NCI-H2029 treated with DMSO at 0.1 percent for 48 hours (cell line): Measurements from ENCODE around the gene PDCL2.
"Not testable (repeated sequence)": the region's sequence is repeated elsewhere in the genome, so short reads cannot be mapped to it uniquely, and the experiment has no call there.

Experiments used
- DNase-seq: peaks from one replicate; lab custom pipeline; 2025; lab: John Stamatoyannopoulos, UW

PDCL2 gene

DNA sequence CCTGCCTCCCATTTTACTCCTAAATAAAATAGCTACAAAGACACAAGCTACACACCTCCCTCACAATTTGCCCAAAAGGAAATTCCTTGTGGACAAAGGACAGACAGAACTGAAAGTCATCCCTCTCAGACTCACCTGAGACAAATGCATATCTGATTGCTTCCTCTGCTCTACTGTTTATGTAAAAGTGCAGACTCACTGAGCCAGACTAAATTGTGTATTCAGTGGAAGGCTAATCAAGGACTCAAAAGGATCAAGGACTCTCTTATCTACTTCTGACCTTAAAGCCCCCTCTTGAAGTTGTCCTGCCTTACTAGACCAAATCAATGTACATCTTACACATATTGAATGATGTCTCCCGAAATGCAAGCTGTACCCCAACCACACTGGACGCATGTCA is 3.9 kb downstream of the PDCL2 start:
- no peak for DNase-seq

DNA sequence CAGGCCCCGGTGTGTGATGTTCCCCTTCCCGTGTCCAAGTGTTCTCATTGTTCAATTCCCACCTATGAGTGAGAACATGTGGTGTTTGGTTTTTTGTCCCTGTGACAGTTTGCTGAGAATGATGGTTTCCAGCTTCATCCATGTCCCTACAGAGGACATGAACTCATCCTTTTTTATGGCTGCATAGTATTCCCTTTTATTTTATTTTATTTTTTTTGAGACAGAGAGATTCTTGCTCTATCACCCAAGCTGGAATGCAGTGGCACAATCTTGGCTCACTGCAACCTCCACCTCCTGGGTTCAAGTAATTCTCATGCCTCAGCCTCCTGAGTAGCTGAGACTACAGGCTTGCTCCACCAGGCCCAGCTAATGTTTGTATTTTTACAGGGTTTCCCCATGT is 9.3 kb downstream of the PDCL2 start:
- DNase-seq = not testable (repeated sequence)

DNA sequence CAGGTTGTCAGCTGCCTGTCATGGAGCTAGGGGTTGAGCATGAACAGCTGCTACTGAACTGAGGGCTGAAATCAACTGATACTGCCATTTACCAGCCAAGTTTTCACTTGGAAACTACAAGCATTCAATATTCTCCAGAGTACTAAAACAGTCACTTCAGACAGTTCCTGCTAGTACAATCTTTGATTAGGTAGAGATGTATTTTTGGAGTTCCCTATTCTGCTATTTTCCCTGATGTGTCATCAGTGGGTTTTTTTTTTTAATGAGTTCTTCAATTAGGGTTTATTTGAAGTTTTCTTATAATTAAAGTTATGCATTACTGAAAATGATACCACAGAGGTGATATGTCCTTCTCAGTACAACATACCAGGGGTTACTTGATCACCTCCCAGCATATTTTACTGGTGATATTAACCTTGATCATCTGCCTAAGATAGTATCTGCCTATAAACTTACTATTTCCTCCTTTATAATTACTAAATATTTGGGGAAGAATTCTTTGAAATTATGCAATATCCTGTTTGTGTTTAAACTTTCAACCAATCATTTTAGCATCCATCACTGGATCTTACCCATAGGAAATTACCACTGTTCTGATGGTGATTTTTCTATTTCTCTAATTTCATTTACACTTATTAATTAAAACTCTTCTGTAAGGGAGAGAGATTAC is 13.6 kb downstream of the PDCL2 start:
- DNase-seq = no peak

DNA sequence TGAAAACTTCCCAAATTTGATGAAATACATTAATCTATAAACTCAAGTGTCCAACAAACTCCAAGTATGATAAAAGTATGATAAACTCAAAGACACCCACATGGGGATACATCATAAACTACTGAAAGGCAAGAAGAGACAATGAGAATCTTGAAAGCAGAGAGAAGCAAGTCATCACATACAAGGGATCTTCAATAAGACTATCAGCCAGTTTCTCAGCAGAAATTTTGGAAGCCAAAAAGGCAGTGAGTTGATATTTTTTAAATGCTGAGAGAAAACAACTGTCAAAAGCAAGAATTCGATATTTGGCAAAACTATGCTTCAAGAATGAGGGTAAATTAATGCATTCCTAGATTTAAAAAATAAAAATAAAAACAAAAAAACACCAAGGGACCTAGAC is 16.5 kb downstream of the PDCL2 start:
- no peak for DNase-seq

DNA sequence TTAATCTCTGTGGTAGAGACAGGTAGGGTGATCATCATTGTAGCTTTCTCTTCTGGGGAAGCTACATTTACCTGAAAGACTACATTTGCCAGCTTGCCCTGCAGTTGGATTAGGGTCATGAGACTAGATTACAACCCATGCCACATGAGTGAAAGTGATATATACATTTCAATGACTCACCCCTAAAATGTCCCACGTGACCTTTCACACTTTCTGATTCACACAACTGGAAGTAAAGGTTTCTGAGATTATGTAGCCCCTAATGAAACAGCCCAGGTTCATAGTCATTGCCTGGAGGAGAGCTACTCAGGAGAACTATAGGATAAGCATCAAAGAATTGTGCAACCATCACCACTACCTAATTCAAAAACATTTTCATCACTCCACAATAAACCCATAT is 17.8 kb downstream of the PDCL2 start:
- DNase-seq = no peak

DNA sequence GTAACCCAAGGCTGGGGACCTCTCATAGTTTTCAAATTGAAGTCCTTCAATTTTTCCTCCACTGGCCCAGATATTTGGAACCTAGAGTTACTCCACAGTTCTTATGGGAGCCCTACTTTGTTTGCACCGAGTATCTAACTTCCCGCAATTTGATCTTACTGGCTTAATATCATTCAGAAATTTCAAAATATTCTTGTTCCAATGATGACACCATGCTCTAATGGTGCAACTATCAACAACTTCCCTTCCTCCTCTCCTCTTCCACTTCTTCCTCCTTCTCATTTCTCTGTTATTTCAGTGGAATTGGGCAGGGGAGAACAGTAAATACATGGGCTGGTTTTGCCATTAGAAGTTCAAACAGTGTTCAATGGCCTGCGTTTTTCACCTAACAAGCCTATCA is 20.2 kb downstream of the PDCL2 start:
- no peak for DNase-seq

DNA sequence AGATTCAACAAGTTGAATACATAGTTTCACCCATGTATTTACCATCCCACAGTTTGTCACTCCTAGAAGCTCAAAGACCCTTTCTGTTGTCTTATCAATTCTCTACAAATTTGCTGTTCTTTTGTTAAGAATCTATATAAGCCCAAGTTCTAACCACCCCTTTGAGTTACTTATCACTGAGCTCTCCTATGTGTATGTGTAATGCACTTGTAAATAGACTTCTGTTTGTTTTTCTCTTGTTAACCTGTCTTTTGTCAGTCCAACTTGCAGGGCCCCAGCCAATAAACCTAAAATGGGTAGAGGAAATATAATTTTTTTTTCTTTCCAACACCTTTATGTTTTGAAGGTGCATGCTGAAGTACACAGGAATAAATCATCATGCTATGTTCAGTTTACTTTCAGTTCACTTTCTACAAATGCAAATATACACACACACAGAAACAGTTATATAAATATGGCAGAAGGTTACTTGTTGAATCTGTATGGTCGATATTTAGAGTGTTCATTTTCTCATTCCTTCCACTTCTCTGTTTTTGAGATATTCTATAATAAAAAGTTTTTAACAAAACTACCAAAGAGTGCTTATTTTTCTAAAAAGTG is 23.0 kb downstream of the PDCL2 start:
- no peak for DNase-seq

DNA sequence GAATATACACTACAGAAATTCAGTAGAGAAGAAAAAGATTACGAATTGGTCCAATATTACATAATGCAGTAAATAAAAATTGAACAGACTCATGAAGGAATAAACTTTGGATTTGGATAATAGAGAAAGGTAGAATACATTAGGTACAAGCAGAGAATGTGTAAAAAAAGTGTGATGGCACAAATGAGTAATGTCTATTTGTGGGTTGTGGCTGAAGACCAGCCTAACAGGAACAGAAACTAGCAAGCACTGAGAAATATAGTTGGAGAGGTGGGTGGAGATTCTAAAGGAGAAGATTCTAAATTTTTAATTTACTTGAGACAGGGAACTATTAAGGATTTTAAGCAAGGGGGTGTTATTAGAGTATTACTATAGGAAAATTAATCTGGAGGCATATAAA is 30.2 kb downstream of the PDCL2 start:
- DNase-seq = no peak

DNA sequence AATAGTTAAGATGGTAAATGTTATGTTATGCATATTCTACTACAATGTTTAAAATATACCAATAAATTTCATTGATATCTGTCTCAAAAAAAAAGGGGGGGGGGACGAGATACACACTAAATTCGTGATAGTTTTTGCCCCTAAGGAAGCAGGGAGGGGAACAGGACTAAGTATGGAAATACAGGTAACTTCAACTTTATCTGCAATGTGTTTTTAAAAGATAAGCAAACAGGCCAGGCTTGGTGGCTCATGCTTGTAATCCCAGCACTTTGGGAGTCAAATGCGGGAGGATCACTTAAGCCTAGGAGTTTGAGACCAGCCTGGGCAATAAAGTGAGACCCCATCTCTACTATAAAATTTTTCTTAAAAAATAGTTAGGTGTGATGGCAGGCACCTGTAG is 31.9 kb downstream of the PDCL2 start:
- no peak for DNase-seq

DNA sequence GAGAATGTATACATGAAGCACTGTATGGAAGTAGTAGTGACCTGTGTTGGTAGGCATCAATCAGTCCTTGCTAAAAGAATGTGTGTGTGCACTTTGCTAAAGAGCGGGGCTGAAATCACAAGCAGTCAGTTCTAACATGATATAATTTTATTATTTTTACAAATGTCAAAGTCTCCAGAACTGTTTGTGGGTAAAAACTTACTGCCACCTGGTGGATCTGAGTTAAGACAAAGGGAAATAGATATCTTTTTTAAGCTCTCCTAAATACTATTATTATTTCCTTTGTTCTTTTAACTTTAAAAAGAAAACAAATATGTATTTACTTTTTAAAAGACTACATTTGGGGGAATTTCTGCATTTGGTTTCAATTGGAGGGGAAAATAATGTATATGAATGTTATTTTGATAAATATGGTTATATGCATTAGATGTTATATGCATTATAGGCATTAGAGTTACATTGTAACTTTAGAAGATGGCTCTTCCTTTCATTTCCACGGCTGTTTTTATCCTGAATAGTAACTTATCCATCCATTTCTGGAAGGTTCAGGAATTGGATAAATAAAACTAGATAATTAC is 37.5 kb downstream of the PDCL2 start:
- DNase-seq = no peak

DNA sequence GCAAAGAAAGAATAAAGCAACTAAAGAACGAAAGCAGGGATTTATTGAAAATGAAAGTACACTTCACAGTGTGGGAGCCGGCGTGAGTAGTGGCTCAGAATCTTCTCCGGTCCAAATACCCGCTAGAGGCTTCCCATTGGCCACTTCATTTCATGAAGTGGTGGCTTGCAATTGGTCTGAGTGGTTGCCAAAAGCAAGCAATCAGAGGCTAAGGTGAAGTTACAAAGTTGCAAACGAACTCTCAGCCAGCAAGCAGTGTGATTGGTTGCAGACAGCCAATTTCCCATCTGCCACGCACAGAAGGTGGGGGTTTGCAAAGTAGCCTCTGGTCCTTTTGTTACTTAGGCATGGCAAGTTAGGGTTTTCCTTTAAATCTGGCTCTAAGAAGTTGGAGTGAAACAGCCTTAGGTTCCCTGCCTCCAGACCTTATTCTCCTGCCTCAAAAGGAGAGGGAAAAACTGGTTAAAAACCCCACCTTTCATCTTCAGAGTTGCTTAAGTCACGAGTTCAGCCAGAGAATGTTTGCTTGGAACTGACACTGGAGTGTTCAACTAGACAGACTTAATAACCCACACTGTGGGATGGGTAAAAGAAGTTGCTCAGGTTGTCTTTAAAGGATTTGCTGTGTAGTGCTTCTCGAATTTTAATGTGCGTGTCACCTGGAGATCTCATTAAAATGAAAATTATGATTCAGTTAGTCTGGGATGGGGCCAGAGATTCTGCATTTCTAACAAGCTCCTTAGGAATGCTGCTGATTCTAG is 38.4 kb downstream of the PDCL2 start:
- no peak for DNase-seq

DNA sequence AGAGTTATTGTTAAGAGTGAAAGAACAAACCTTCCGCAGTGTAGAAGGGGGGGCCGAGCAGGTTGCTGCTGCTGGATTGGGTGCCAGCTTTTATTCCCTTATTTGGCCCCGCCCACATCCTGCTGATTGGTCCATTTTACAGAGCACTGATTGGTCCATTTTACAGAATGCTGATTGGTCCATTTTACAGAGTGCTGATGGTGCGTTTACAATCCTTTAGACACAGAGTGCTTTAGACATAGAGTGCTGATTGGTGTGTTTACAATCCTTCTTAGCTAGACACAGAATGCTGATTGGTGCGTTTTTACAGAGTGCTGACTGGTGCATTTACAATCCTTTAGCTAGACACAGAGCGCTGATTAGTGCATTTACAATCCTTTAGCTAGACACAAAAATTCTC is 40.1 kb downstream of the PDCL2 start:
- DNase-seq = not testable (repeated sequence)

DNA sequence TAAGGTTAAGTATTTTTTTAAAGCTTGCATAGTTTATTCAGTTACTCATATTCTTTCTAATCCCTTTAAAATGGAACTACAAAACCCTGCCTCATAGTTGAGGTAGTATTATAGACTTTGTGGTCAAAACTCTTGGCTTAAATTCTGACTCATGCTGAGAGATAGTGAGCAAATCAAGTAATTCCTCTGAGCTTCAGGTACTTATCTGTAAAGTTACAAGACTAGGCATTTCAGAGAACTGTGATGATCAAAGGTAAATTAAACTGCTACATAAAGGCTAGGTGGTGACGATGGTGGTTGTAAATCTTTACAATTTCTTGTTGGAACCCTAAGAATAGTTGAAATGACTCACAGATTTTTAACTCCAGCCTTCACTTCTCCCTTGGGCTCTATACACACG is 42.2 kb downstream of the PDCL2 start:
- DNase-seq = no peak

DNA sequence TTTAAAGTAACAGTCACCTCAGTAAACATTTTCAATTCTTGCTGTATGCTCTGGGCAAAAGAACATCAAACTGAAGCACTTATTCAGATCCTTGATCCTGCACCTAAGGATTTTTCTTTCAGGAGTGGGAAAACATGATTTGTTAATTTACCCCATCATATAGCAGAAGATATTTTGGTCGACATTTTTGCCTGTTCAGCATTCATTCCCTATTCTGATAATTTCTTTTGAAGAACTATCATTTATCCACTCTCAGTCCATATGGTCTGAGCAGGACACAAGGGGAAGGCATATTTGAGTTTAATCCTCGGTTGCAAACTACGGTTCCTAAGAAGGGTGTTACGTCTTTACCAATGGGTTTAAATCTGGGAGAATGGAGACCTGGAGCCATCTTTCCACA is 44.1 kb downstream of the PDCL2 start:
- no peak for DNase-seq

DNA sequence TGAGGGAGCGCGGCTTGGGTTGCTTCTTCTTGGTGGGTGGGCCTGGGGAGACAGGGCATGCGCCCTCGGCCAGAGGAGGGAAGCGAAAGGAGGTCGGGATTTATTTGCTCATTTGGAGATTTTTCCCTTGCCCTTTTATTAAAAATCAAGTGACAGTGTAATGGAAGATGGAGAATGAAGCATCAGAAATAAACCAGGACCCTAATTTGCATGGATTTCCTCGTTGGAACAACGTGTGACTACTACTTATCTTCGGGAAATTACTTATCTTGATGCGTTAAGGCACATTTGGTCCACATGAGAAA is 44.6 kb downstream of the PDCL2 start:
- DNase-seq = no peak

DNA sequence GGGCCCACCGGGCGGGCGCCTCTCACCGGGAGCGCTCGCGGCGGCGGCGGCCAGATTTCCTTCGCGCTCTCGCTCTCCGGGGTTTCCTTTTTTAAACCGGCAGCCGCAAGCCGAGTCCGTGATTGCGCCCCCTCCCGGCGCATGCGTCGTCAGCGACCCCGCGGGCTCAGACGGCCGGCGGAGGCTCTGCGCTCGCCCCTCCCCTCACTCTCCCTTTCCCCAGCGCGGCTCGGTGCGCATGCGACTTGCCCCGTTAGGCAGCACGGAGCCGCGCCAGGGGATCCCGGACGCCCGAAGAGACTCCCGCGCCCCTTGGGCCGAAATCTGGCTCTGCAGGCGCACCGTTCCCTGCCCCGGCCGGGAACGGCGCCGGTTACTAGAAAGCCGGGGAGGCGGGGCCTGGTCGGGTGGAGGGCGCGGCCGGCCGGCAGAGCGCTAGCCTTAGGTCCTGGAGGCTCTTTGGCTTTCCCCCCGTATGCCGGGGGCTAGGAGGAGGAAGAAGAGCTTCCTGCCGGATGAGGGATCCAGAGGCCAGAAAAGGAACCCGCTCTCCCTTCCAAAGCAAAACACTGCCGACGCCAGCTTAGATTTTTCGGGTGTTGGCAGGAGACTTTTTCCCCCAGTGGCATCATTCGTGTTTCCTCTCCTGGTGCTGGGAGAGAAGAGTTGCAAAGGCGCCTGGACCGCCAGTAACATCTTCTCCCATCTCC is 45.1 kb downstream of the PDCL2 start, which contains the start of gene CLOCK:
Gene CLOCK, minus strand, starts transcription at position 154 of the 710 bp plus-strand sequence. CDS start 64,124 bp downstream, outside the sequence.
- peak; percentile 54 for DNase-seq

DNA sequence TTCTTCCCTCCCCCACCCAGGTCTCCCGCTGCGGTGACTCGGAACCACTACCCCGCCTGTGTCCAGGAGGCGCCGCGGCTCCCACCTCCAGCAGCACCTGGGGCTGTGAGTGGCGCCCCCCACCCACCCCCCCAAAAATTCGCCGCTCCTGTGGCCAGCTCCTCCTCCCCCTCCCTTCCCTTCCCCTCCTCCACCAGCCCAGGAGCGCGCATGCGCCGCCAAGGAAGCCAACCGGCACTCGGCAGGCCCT is 45.6 kb downstream of the PDCL2 start:
- peak; percentile 54 for DNase-seq

DNA sequence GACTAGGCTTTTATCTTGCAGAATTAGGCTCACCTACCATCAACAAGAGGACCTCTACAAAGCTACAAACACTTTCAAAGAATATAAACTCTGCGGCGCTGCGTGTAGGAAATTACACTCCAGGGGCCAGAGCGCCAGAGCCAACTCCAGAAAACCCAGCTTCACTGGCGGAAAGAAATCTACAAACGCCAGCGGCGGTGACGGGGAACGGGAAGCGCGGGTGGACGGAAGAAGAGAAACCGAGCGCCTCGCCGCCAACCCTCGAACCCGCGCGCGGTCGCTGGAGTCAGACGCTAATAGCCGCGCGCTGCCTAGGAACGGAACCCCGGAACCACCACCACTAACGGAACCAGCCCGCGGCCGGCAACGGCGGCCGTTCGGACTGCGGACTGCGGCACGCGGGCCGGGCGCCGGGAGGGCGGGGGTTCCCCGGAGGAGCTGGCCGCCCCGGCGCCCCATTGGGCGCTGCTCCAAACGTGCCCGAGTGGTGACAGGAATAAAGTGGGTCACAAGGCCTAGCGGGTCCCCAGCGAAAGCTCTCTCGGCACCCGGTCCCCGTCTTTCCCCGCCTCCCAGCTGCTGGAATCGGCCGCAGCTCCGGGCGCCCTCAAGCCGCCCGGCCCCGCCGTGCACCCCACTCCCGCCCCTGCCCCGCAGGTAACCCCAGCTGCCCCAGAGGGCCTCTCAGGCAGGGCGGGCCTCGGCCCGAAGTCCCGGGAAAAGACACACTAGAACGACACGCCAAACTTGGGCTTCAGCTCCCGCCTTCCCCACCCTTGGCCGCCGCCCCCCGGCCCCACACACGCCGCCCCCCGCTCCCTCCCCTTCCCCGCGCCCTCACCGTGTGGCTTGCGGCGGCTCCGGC is 46.2 kb downstream of the PDCL2 start:
- DNase-seq = peak; percentile 23

DNA sequence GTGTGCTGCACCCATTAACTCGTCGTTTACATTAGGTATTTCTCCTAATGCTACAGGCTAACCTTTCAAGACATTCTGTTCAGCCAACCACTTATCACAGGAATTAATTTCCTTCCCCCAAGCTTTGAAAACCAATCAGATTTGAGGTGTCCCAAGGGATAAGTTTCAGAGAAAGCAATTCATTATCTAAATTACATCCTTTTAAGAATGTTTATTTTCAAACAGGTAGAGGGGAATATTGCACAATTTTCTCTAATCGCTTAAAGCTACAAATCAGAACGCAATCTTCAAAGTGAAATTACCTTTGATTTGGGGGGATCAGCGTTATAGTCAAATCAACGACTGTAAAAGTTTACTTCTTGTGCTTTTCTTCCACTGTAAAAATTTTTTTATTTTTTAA is 46.9 kb downstream of the PDCL2 start:
- DNase-seq = no peak

DNA sequence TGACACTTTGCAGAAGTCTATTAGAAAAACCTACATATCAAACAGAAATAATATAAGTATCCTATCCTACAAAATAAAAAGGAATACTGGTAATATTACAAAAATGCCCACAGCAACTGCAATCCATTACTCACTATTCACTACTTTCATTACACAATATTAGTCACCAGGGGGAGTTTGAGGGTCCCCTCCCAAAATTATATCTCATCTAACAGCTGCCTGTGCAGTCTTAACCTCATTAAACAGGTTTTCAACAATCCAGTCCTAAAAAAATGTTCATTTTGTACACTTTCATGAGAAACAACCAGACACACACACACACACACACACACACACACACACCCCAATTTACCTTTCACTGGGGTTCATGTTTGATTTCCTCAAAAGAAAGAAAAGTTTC is 48.2 kb downstream of the PDCL2 start:
- DNase-seq = no peak

DNA sequence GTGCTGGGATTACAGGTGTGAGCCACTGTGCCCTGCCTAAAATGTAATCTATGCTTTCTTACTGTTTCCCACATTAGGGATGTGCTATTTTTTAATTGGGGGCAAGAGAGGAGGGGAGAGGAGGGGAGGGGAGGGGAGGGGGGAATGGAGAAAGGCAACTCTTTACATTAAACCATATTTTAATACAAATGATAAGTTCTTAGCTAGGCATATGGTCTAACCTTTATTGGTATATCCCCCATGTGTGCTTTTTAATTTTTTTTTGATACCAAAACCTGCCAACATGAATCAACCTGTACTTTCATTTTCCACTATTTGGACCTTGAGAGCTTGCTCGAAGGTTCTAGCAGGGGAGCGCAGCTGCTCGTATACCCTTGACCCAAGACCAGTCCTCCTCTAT is 51.8 kb downstream of the PDCL2 start:
- DNase-seq = no peak

DNA sequence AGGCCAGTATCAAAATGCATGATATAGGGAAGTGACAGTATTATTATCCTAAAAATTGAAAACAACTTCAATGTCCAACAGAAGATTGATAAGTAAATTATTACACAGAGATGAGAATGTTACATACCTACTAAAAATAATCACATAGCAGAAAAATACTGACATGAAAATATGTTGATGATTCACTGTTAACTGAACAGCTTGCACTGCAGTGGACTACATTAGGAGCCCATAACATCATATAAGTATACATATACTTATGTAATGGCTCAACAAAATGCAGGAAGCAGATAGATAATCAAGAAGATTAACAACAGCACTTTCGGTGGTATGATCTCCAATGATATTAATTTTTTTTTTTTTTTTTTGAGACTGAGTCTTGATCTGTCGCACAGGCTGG is 52.4 kb downstream of the PDCL2 start:
- DNase-seq = no peak
